Measurements from ENCODE around the gene PRKCA. TPM values are rescaled to one million over a fixed set of nuclear protein-coding genes. Genes with fewer than 3 reads are reported as not detected.

The PRKCA gene
- total RNA-seq, 1 donor from 2014 or later = 2.2 TPM

DNA sequence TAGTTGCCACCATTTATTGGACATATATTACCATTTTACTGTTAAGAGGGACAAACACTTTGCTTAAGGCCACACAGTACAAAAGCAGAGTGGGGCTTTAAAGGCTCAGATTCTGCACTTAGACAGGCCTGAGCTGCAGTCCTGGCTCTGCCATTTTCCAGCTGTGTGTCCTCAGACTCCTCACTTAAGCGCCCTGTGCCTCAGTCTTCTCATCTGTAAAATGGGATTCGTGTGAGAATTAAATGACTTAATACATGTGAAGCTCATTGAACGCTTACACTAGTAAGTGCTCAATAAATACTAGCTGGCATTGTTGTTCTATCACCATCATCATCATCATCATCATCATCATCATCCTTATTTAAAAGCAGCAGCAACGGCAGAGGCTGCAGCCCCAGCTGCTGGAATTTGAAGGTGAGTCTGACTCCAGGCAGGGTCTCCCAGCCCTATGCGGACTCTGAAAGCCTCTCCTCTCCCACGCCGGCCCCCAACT, 532.1 kb downstream of the PRKCA start:
- H3K27ac Mint-ChIP-seq = no peak overlapping the region
- ATAC-seq (ENCODE audit: low read depth) (no peak), DNase-seq (no peak)
- no peaks in the 10 kb centered on the region for H3K9me3 Mint-ChIP-seq
- POLR2A ChIA-PET = no interaction called here
- TF ChIP-seq CTCF (IDR thresholded peaks at IDR 0.05) = no peak
- no peak overlapping the region for H3K4me3 Mint-ChIP-seq
- no peaks in the 10 kb centered on the region for H3K36me3 Mint-ChIP-seq (ENCODE audit: low read depth)
- CTCF ChIA-PET = no interaction called here
- peaks cover 3% of the 10 kb centered on the region for H3K4me1 Mint-ChIP-seq
- intact Hi-C loops (cut with micrococcal nuclease) = no loop called here
- H3K27me3 Mint-ChIP-seq = peaks cover 52% of the 10 kb centered on the region

GRCh38 chr17:66834919-66835454, 532.6 kb downstream of the PRKCA start, which contains the start of gene CACNG5:
CACNG5 (plus strand) TSS chr17:66835117; CDS start chr17:66877333, 42,216 bp downstream.
- POLR2A ChIA-PET = no interaction called here
- H3K4me3 Mint-ChIP-seq = no peak within 1 kb of the TSS
- intact Hi-C loops (cut with micrococcal nuclease) = no loop called here
- peaks cover 51% of the 10 kb centered on the region for H3K27me3 Mint-ChIP-seq
- CTCF ChIA-PET = no interaction called here
- no peaks in the 10 kb centered on the region for H3K36me3 Mint-ChIP-seq (ENCODE audit: low read depth)
- H3K4me1 Mint-ChIP-seq = peaks cover 3% of the 10 kb centered on the region
- no peak for TF ChIP-seq CTCF (IDR thresholded peaks at IDR 0.05)
- ATAC-seq (ENCODE audit: low read depth) = no peak
- DNase-seq = no peak
- H3K27ac Mint-ChIP-seq = no peak within 1 kb of the TSS
- no peaks in the 10 kb centered on the region for H3K9me3 Mint-ChIP-seq

DNA sequence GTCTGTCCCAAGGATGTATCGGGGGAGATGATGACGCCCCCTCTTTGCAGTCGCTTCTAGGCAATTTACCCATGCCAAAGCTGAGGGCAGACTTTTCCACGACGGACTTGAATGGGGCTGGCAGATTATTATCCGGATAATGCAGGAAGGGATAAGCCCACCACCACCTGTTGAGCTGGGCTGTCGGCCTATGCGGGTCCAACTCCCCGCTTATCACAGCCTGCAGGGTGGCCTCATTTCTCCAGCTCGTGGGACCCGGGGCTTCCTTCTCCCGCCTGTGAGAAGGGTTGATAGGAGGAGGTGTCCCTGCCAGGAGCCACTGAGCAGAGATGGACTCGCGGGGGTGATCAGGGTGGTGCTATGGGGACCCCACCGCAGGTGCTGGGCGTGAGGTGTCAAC, 533.1 kb downstream of the PRKCA start:
- ChIA-PET CTCF (no interaction called here), POLR2A (no interaction called here)
- H3K4me3 Mint-ChIP-seq = no peak overlapping the region
- H3K36me3 Mint-ChIP-seq (ENCODE audit: low read depth) = no peaks in the 10 kb centered on the region
- DNase-seq (no peak), ATAC-seq (ENCODE audit: low read depth) (no peak)
- TF ChIP-seq CTCF (IDR thresholded peaks at IDR 0.05) = no peak
- H3K9me3 Mint-ChIP-seq = no peaks in the 10 kb centered on the region
- H3K27me3 Mint-ChIP-seq = peaks cover 47% of the 10 kb centered on the region
- intact Hi-C loops (cut with micrococcal nuclease) = no loop called here
- no peak overlapping the region for H3K27ac Mint-ChIP-seq
- peaks cover 3% of the 10 kb centered on the region for H3K4me1 Mint-ChIP-seq

DNA sequence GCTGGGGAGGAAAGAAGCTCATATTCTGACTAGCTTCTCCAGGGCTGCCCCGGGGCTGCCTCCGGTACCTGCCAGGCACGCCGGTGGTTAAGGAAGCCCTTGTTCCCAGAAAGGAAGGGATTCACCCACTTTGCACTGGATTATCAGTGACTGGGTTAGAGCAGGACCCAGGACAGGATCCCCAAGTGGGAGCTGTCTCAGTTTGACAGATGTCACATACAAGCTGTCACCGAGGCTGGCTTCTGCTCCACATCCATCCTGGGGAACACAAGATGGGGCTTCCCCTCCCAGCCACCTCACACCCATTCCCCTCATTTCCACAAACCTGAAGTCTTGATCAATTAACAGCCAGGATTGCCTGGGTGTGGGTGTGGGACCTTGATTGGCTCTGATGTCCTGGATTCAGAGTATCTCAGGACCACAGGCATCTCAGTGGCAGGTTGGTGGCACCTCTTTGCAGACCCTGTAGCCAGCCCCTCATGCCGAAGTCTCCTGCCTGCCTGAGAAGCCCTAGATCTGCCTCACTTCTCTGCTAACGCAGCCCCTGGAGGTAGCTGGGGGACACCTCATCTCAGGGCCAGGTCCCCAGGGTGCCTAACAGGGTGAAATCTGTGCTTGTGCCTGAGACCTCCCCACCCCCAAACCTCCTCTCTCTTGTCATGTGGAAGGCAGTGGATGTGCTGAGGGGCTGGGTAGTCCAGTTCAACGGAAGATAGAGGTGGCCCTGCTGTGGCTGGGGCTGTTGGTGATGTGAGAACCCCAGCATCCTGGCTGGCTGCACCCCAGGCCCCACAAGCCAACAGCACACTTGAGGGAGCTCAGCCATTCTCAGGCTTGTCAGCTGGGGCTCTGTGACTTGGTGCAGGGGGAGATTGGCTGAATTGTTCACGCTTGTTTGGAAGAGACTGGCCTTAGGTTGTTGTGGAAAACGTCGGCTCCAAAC, 533.9 kb downstream of the PRKCA start:
- CTCF ChIA-PET = no interaction called here
- Mint-ChIP-seq H3K27ac (no peak overlapping the region), H3K4me1 (peaks cover 3% of the 10 kb centered on the region), H3K27me3 (peaks cover 42% of the 10 kb centered on the region), H3K36me3 (ENCODE audit: low read depth) (no peaks in the 10 kb centered on the region), H3K9me3 (no peaks in the 10 kb centered on the region), H3K4me3 (no peak overlapping the region)
- DNase-seq = no peak
- no peak for ATAC-seq (ENCODE audit: low read depth)
- intact Hi-C loops (cut with micrococcal nuclease) = no loop called here
- POLR2A ChIA-PET = no interaction called here
- no peak for TF ChIP-seq CTCF (IDR thresholded peaks at IDR 0.05)

DNA sequence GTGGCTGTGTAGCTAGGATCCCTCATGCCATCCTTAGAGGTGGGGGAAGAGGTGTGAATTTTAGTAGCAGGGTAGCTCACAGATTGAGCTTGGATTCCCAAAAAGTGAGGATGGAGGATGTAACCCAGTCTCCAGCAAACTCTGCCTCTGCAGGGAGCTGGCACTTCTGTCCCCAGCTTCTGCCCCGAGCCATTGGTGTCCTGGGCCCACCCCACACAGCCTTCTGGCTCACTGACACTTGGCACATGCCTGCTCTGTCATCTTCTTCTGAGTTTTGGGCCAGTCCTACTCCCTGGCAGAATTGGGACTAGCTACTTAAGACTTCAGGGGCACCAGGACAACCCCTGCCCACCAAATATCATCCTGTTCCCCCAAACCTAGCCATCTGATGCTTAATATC, 534.8 kb downstream of the PRKCA start:
- Mint-ChIP-seq H3K27me3 (peaks cover 33% of the 10 kb centered on the region), H3K27ac (no peak overlapping the region), H3K4me1 (peaks cover 3% of the 10 kb centered on the region), H3K36me3 (ENCODE audit: low read depth) (no peaks in the 10 kb centered on the region), H3K9me3 (no peaks in the 10 kb centered on the region), H3K4me3 (no peak overlapping the region)
- ATAC-seq (ENCODE audit: low read depth) (no peak), DNase-seq (no peak)
- intact Hi-C loops (cut with micrococcal nuclease) = no loop called here
- CTCF ChIA-PET = no interaction called here
- POLR2A ChIA-PET = no interaction called here
- TF ChIP-seq CTCF (IDR thresholded peaks at IDR 0.05) = no peak
